Measurements from ENCODE around the gene TMIE. TPM values are rescaled to one million over a fixed set of nuclear protein-coding genes. Genes with fewer than 3 reads are reported as not detected.

Gene TMIE
- total RNA-seq, 1 donor from 2014 or later: 0.44 TPM

DNA sequence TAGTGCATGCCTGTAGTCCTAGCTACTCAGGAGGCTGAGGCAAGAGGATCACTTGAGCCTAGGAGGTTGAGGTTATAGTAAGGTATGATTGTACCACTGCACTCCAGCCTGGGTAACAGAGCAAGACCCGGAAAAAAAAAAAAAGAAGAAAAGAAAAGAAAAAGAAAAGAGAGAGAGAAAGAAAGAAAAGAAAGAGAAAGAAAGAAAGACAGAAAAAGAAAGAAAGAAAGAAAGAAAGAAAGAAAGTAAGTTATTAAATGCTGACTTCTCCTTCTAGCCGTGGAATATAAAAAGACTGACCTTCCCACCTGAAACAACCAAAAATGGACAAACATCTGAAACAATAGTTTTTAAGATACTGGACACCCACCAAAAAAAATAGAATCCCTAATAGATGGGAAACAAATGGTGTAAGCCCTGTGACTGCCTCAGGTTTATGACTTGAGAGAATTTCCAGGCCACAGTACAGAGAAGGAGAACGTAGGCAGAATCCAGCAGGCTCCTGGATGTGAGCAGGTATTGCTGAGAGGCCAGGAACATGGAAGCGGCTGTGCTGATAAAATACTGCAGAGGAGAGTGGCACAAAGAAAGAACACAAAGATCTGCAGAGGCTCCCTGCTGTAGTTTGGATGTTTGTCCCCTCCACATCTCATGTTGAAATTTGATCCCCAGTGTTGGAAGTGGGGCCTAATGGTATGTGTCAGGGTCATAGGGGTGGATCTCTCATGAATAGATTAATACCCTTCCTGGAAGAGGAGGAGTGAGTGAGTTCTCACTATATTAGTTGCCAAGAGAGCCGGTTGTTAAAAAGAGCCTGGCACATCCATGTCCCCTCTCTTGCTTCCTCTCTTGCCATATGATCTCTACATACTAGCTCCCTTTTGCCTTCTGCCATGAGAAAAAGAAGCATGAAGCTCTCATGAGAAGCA, 58.3 kb downstream of the TMIE start:
- CTCF ChIA-PET: no interaction called here
- intact Hi-C loops (cut with micrococcal nuclease): no loop called here
- DNase-seq (no peak), ATAC-seq (ENCODE audit: low read depth) (no peak)
- Mint-ChIP-seq H3K9me3 (peaks cover 15% of the 10 kb centered on the region), H3K36me3 (ENCODE audit: low read depth) (peaks cover 4% of the 10 kb centered on the region), H3K27me3 (peaks cover 6% of the 10 kb centered on the region), H3K27ac (no peak overlapping the region), H3K4me3 (no peak overlapping the region), H3K4me1 (no peaks in the 10 kb centered on the region)
- POLR2A ChIA-PET: no interaction called here
- TF ChIP-seq CTCF (IDR thresholded peaks at IDR 0.05): no peak

Other genes starting within 250 kb of the TMIE start
- gene LTF, start 236.5 kb upstream of the TMIE start, total RNA-seq: 0.10 TPM in 1 of 2 replicates, not detected in the other
- gene RTP3, start 203.4 kb upstream of the TMIE start, total RNA-seq: not detected in 2 replicates
- gene LRRC2, start 135.1 kb upstream of the TMIE start, total RNA-seq: not detected in 2 replicates
- not detected in 2 replicates for gene FAM240A, start 88.9 kb upstream of the TMIE start, total RNA-seq
- 1.6 and 1.8 TPM in 2 replicates for gene ALS2CL, start 7.7 kb upstream of the TMIE start, total RNA-seq
- not detected in 2 replicates for gene PRSS50, start 16.5 kb downstream of the TMIE start, total RNA-seq
- not detected in 2 replicates for gene MYL3, start 162.1 kb downstream of the TMIE start, total RNA-seq
- not detected in 2 replicates for gene PTH1R, start 176.3 kb downstream of the TMIE start, total RNA-seq

Measured in activated B cell treated with CpG ODN at 0.5 μM for 24 hours (primary cell).